HG03354 (cell line): ENCODE measurements around the gene P2RY12.
"Not testable (repeated sequence)": the region's sequence is repeated elsewhere in the genome, so short reads cannot be mapped to it uniquely, and the experiment has no call there.

Experiments used
- ATAC-seq: cut with Tn5 transposase; IDR thresholded peaks from one replicate; pipeline ENCODE4 v1.9.1; 2021; ENCODE audit warnings: mild to moderate bottlenecking; ENCODE audit not compliant: unreplicated experiment, poor library complexity, severe bottlenecking

Gene P2RY12

GRCh38 chr3:151393941-151394340 lies 9.4 kb upstream of the P2RY12 start:
- ATAC-seq, result no peak

DNA sequence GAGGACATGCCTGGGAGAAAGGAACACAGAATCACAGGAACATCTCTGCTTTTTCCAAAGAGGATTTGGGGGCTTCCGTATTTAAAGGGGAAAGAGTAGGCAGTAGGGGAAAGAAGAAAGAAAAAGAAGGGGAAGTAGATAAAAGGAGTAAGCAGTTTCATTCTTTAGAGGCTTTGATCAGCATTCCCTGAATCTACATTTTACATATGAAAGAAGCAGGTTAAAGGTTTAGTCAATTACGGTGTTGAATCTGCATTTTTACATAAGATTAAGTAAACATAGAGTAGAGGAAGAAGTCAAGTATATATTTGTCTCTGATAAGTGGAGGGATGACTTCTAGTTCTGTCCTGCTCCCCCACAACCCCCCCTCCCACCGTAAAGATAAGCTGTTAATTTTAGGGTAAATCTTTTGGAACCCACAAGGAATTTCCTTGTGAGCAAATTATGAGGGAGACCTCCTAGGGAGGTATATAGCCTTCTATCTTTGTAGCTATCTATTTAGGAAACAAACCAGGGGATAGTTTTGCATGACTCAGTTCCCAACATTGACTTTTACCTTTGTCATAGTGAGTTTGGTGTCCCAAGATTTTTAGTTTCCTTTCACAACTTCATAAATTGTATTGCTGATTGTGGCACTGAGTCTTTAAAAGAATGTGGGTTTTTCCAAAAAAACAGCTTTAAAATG lies 8.7 kb upstream of the P2RY12 start:
- ATAC-seq, result no peak

- not testable (repeated sequence) for ATAC-seq
Observed at GRCh38 chr3:151392191-151392590, 7.6 kb upstream of the P2RY12 start.

DNA sequence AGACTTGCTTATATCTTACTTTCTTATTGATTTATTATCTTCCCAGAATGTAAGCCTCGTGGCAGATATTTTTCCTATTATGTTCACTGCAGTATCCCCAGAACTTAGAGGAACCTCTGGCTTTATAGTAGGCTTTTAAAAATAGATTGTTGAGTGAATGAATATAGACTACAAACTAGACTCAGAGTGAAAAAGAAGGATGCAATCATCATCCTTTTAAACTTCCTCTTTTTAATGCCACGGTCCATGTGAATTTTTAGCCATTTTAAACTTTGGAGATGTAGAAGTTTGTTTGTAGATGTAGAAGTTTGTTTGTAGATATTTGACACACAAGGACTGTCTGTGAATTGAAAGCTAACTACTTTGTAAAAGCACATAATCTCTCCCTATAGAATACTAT lies 7.2 kb upstream of the P2RY12 start:
- no peak for ATAC-seq

DNA sequence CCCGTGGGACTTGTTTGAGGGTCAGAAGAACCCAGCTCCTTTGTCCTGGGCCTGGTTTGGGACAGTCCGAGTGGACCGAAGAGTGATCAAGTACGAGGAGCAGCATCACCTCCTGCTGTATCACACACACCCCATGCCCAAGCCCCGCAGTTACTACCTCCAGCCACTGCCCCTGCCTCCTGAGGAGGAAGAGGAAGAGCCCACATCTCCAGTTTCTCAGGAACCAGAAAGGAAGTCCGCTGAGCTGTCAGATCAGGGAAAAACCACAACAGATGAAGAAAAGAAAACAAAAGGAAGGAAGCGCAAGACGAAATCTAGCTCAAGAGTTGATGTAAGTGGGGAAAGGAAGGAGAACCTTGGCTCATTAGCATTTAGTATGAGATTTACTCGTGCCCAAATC lies 3.3 kb upstream of the P2RY12 start:
- ATAC-seq, result no peak

GRCh38 chr3:151387432-151387831 lies 2.9 kb upstream of the P2RY12 start:
- ATAC-seq, result no peak

DNA sequence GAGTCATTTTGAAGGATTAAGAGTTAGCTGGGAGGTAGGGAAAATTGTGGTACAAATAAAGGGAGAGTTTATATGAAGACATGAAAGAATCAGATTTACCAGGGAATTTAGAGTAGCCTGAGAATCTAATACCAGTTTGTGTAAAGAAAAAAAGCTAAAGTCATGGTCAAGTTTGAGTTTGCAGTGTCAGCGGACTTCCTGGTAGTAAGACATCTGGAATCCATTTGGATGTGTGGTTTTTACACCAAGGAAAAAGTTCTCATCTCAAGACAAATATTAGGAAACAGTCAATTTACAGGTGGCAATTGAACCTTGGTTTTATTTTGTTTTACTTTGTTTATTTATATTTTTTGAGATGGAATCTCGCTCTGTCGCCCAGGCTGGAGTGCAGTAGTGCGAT lies 1.5 kb upstream of the P2RY12 start:
- no peak for ATAC-seq

GRCh38 chr3:151383956-151384355 lies 597 bp downstream of the P2RY12 start:
- ATAC-seq, result peak; percentile 70

DNA sequence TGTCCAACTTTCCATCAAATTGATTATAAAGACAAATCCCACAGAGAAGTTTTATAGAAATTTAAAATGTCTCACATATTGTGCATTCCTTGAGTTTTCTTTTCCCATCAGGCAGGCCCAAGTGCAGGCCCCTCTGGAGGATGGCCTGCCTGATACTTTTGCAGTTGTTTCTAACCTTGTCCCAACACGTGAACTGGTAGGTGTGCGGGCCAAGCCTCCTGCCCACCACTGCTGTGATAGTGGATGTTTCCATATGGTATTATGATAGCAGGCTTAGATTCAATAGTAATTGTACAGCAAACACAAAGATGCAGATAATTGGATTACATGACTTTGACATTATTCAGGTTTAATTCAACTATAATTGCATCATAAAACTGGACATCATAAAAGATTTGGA lies 1.4 kb downstream of the P2RY12 start:
- ATAC-seq, result peak; percentile 24

DNA sequence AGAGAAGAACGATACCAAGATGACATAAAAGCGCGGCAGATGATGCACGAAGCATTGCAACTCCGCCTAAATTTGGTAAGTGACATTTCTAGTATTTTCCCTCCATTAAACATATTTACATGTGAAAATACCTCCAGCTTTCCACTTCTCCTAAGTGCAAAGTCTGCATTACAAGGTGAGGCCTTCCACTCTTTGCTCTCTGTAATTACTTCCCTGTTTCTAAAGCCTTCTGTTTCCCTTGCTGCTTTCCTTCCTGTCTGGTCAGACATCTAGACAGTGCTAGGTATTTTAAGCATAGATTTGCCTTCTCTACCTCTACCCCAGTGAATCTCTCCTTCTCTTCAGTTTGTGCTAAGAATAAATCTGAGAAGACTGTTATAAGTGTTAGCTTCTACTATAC lies 1.9 kb downstream of the P2RY12 start:
- no peak for ATAC-seq

GRCh38 chr3:151379083-151379734 lies 5.3 kb downstream of the P2RY12 start:
- ATAC-seq, result peak; percentile 40

DNA sequence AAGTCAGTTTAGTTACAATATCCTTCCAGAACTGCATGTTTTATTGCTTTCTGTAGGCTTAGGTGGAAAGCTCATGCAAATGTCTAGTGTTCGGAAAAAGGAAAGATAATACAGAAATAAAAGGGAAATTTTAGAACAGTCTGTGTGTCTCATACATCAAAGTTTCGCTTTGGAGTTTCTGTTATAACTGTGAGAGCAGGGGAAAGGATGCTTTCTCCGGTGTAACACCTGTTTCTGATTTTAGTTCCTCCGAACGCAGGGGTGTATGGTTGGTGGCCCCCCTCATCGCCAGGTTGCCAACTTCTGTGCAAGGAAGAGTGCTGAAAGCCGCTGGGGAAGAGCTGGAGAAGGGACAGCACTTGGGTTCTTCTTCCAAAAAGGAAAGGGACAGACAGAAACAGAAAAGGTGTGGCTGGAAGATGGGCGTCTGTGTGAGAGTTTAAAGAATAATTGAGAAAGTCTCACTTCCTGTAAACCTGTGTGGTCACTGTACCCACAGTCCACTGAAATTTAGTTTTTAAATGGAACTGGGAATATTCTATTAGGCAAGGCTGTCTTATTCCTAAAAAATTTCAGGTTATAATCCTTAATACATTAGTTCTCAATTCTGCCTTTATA lies 6.7 kb downstream of the P2RY12 start:
- peak; percentile 63 for ATAC-seq

- ATAC-seq, result no peak
Observed at GRCh38 chr3:151372063-151372820, 12.3 kb downstream of the P2RY12 start.

- ATAC-seq, result no peak
Observed at GRCh38 chr3:151371526-151371925, 13.0 kb downstream of the P2RY12 start.

- no peak for ATAC-seq
Observed at GRCh38 chr3:151367448-151367847, 17.1 kb downstream of the P2RY12 start.

GRCh38 chr3:151366993-151367392 lies 17.6 kb downstream of the P2RY12 start:
- no peak for ATAC-seq

- no peak for ATAC-seq
Observed at GRCh38 chr3:151362751-151363174, 21.8 kb downstream of the P2RY12 start.

DNA sequence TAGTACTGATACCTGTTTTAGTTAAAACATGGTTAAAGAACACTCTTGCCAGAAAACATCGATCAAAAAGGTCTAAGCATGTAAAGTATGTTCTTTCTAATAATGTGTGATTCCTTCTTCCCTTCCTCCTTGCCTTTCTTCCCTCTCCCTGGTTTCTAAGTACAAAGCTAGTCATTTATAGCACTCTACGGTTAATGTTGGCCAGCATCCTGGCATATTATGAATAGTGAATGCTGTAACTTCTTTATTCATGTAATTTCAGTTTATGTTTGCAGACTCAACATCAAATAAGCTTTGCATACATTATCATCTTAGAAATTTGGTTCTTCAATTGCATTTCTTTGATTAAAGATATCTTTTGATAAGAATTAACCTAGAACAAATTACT lies 27.1 kb downstream of the P2RY12 start:
- no peak for ATAC-seq

DNA sequence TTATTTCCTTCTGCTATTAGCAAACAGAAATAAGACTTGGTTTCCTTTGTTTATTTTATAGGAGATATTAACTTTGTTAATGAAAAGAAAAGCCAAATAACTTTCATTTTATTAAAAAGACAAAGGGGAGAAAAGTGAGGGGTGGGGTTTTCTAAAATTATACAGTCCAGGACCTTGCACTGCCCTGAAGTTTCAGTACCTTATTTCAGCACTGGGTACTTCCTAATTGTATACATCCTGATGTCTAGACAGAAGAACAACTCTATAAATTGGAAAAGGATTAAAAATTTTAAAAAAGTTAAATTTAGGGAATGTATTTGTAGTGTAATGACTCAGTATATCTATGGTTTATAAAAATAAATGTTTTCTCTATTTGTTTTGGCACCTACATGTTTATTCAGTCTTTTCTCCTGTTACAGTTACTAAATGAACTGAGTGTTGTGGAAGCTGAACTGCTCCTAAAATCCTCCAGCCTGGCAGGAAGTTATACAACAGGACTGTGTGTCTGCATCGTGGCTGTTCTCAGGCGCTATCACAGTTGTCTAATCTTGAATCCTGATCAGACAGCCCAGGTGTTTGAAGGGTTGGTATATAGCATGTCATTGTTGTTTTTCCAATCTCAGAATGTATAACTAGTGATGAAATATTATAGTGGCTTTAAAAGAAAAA lies 27.6 kb downstream of the P2RY12 start:
- ATAC-seq, result no peak

DNA sequence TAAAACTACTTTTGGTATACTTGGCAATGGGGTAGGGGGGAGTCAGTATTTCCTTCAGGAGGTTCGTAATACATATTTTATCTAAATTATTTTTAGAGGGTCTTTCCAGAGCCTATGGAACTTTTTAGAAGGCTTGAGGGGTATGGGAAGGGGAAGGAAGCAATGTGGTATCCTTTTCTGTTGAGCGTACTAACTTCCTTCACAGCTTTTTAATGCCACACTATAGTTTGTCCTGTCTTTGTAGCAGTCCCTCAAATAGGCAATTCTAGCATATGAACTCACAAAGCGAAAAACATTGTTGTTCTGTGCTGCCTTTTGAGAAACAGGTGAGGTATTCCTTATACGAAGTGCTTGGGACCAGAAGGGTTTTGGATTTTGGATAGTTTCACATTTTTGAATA lies 32.9 kb downstream of the P2RY12 start:
- no peak for ATAC-seq
